ENCODE measurements around the gene UMOD. TPM values are rescaled to one million over a fixed set of nuclear protein-coding genes. Genes with fewer than 3 reads are reported as not detected.

Gene UMOD
- polyA plus RNA-seq, 1 donor, result not detected

- Histone ChIP-seq H3K9me3 (ENCODE audit: control insufficient read depth, low read depth, low read length) (no peaks in the 10 kb centered on the region), H3K4me3 (ENCODE audit: low read length) (no peak overlapping the region), H3K4me1 (ENCODE audit: control insufficient read depth, insufficient read depth, low read length) (no peaks in the 10 kb centered on the region), H3K36me3 (ENCODE audit: control insufficient read depth, insufficient read depth, low read length) (no peaks in the 10 kb centered on the region), H3K27ac (ENCODE audit: low read length) (no peak overlapping the region), H3K27me3 (ENCODE audit: control insufficient read depth, insufficient read depth, low read length) (no peaks in the 10 kb centered on the region)
- no peak for DNase-seq
- 100% methylated on average over 1 of the region's 4 CpGs for WGBS (ENCODE audit: insufficient coverage, low lambda C conversion rate)
Observed at GRCh38 chr16:20306401-20306800, 46.1 kb downstream of the UMOD start.

DNA sequence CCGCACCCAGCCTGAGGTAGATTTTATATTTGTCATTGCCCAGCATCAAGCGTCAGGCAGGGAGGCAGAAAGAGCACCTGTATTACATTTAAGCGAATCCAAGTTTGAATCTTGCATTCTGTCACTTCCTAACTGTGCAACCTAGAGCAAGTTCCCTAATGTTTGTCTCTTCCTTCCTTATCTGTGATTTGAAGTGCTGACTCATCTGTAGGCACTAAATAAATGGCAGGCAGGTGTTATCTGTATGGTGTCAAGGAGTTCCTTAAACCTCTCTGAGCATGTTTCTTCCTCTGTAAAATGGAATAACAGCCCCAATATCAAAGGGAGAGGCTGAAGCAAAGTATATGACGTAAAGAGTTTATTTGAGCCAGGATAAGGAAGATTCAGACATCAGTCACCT, 49.5 kb downstream of the UMOD start:
- Histone ChIP-seq H3K27ac (ENCODE audit: low read length) (no peak overlapping the region), H3K27me3 (ENCODE audit: control insufficient read depth, insufficient read depth, low read length) (no peaks in the 10 kb centered on the region), H3K4me1 (ENCODE audit: control insufficient read depth, insufficient read depth, low read length) (no peaks in the 10 kb centered on the region), H3K36me3 (ENCODE audit: control insufficient read depth, insufficient read depth, low read length) (no peaks in the 10 kb centered on the region), H3K4me3 (ENCODE audit: low read length) (no peak overlapping the region), H3K9me3 (ENCODE audit: control insufficient read depth, low read depth, low read length) (no peaks in the 10 kb centered on the region)
- WGBS (ENCODE audit: insufficient coverage, low lambda C conversion rate), result no CpG with 5 or more reads among the region's 4 CpGs
- no peak for DNase-seq

DNA sequence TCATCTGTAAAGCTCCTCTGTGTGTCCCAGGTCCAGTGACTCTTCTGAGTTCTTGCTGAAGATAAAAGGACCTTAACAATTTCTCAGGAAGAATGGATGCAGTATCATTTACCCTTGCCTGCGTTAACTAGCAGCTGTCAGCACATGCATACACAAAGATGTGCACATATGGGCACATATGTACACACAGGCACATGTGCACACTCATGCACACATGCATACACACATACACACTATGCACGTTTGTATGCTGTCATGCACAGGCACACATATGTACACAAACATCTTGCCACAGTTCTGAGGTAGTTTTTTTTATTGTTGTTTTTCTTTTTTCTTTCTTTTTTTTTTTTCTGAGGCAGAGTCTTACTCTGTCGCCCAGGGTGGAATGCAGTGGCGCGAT, 50.1 kb downstream of the UMOD start:
- Histone ChIP-seq H3K27ac (ENCODE audit: low read length) (no peak overlapping the region), H3K36me3 (ENCODE audit: control insufficient read depth, insufficient read depth, low read length) (no peaks in the 10 kb centered on the region), H3K27me3 (ENCODE audit: control insufficient read depth, insufficient read depth, low read length) (no peaks in the 10 kb centered on the region), H3K4me1 (ENCODE audit: control insufficient read depth, insufficient read depth, low read length) (no peaks in the 10 kb centered on the region), H3K9me3 (ENCODE audit: control insufficient read depth, low read depth, low read length) (no peaks in the 10 kb centered on the region), H3K4me3 (ENCODE audit: low read length) (no peak overlapping the region)
- DNase-seq, result no peak
- WGBS (ENCODE audit: insufficient coverage, low lambda C conversion rate), result no CpG with 5 or more reads among the region's 5 CpGs

- DNase-seq, result no peak
- Histone ChIP-seq H3K36me3 (ENCODE audit: control insufficient read depth, insufficient read depth, low read length) (no peaks in the 10 kb centered on the region), H3K27ac (ENCODE audit: low read length) (no peak overlapping the region), H3K4me1 (ENCODE audit: control insufficient read depth, insufficient read depth, low read length) (no peaks in the 10 kb centered on the region), H3K9me3 (ENCODE audit: control insufficient read depth, low read depth, low read length) (no peaks in the 10 kb centered on the region), H3K4me3 (ENCODE audit: low read length) (no peak overlapping the region), H3K27me3 (ENCODE audit: control insufficient read depth, insufficient read depth, low read length) (no peaks in the 10 kb centered on the region)
- no CpG with 5 or more reads among the region's 5 CpGs for WGBS (ENCODE audit: insufficient coverage, low lambda C conversion rate)
Observed at GRCh38 chr16:20301840-20302239, 50.7 kb downstream of the UMOD start.

- Histone ChIP-seq H3K9me3 (ENCODE audit: control insufficient read depth, low read depth, low read length) (no peaks in the 10 kb centered on the region), H3K27ac (ENCODE audit: low read length) (no peak overlapping the region), H3K36me3 (ENCODE audit: control insufficient read depth, insufficient read depth, low read length) (no peaks in the 10 kb centered on the region), H3K27me3 (ENCODE audit: control insufficient read depth, insufficient read depth, low read length) (no peaks in the 10 kb centered on the region), H3K4me3 (ENCODE audit: low read length) (no peak overlapping the region), H3K4me1 (ENCODE audit: control insufficient read depth, insufficient read depth, low read length) (no peaks in the 10 kb centered on the region)
- DNase-seq, result peak; percentile 41 to 47
- 0% methylated on average over 1 of the region's 16 CpGs for WGBS (ENCODE audit: insufficient coverage, low lambda C conversion rate)
Observed at GRCh38 chr16:20300312-20301097, 52.0 kb downstream of the UMOD start.

- no peaks in the 10 kb centered on the region for H3K4me1 ChIP-seq (ENCODE audit: control insufficient read depth, insufficient read depth, low read length)
- no peak for DNase-seq
- WGBS (ENCODE audit: insufficient coverage, low lambda C conversion rate), result 88% methylated on average over 4 of the region's 5 CpGs
- H3K4me3 ChIP-seq (ENCODE audit: low read length), result no peak overlapping the region
- no peaks in the 10 kb centered on the region for H3K27me3 ChIP-seq (ENCODE audit: control insufficient read depth, insufficient read depth, low read length)
- H3K9me3 ChIP-seq (ENCODE audit: control insufficient read depth, low read depth, low read length), result no peaks in the 10 kb centered on the region
- H3K27ac ChIP-seq (ENCODE audit: low read length), result no peak overlapping the region
- H3K36me3 ChIP-seq (ENCODE audit: control insufficient read depth, insufficient read depth, low read length), result no peaks in the 10 kb centered on the region
Observed at GRCh38 chr16:20298452-20298851, 54.1 kb downstream of the UMOD start.

GRCh38 chr16:20291208-20292206, 61.0 kb downstream of the UMOD start:
- DNase-seq, result no peak
- Histone ChIP-seq H3K9me3 (ENCODE audit: control insufficient read depth, low read depth, low read length) (no peaks in the 10 kb centered on the region), H3K4me3 (ENCODE audit: low read length) (no peak overlapping the region), H3K4me1 (ENCODE audit: control insufficient read depth, insufficient read depth, low read length) (no peaks in the 10 kb centered on the region), H3K27me3 (ENCODE audit: control insufficient read depth, insufficient read depth, low read length) (peaks cover 9% of the 10 kb centered on the region), H3K36me3 (ENCODE audit: control insufficient read depth, insufficient read depth, low read length) (no peaks in the 10 kb centered on the region), H3K27ac (ENCODE audit: low read length) (no peak overlapping the region)
- WGBS (ENCODE audit: insufficient coverage, low lambda C conversion rate), result 51% methylated on average over 3 of the region's 16 CpGs

DNA sequence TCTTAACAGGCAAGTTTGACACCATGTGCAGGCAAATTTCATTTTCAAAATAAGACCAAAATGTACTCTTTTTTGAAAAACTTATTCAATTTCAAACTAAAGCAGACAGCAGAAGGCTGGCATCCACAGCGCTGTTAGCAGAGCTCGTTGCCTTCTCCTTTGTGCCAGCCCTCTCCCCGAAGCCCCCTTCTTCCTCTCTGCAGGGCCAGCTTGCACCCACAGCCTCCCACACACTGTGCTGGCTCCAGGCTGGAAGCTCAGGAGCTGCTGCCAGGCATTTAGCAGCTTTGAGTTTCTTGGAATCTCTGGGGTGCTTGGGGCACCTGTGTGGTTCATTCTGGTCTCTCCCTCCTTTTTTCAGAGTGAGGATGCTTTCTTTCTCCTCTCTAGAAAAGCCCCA, 62.9 kb downstream of the UMOD start:
- no CpG with 5 or more reads among the region's 3 CpGs for WGBS (ENCODE audit: insufficient coverage, low lambda C conversion rate)
- H3K9me3 ChIP-seq (ENCODE audit: control insufficient read depth, low read depth, low read length), result no peaks in the 10 kb centered on the region

DNA sequence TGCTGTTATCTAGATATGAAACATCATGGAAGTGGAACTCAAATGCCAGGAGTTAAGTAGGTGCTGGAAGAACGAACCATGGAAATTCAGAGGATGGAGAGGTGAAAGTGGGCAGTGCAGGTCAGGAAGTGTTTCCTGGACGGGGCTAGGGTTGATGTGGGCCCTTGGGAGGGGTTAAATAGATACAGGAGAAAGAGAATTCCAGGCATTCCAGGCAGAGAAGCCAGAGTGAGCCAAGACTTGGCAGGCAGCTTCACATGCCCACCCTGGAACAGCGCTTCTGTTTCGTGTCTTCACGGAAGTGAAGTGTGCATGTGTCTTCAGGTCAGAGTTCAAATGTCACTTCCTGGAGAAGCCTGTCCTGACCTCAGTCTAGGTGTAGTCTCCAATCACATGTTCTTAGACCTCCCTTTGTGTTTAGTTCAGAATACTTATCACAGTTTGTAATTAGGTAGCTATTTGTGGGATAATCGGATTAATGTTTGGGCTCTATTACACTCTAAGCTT, 66.5 kb downstream of the UMOD start:
- Histone ChIP-seq H3K36me3 (ENCODE audit: control insufficient read depth, insufficient read depth, low read length) (no peaks in the 10 kb centered on the region), H3K4me3 (ENCODE audit: low read length) (no peak overlapping the region), H3K9me3 (ENCODE audit: control insufficient read depth, low read depth, low read length) (no peaks in the 10 kb centered on the region), H3K27ac (ENCODE audit: low read length) (no peak overlapping the region), H3K4me1 (ENCODE audit: control insufficient read depth, insufficient read depth, low read length) (no peaks in the 10 kb centered on the region), H3K27me3 (ENCODE audit: control insufficient read depth, insufficient read depth, low read length) (peaks cover 6% of the 10 kb centered on the region)
- DNase-seq, result no peak
- 50% methylated on average over 2 of the region's 6 CpGs for WGBS (ENCODE audit: insufficient coverage, low lambda C conversion rate)

More for the DNA sequence above, 62.9 kb downstream of the UMOD start:
- Histone ChIP-seq H3K27ac (ENCODE audit: low read length) (no peak overlapping the region), H3K27me3 (ENCODE audit: control insufficient read depth, insufficient read depth, low read length) (peaks cover 12% of the 10 kb centered on the region), H3K36me3 (ENCODE audit: control insufficient read depth, insufficient read depth, low read length) (no peaks in the 10 kb centered on the region), H3K4me1 (ENCODE audit: control insufficient read depth, insufficient read depth, low read length) (no peaks in the 10 kb centered on the region), H3K4me3 (ENCODE audit: low read length) (no peak overlapping the region)
- no peak for DNase-seq

Measured in large intestine (tissue), 3 donors.